ENCODE measurements around the gene OFD1. TPM values are rescaled to one million over a fixed set of nuclear protein-coding genes. Genes with fewer than 3 reads are reported as not detected.

Gene OFD1
- total and polyA plus RNA-seq, 7 donors, result 3.3 to 9.5 (median 8.2) TPM

- no peaks in the 10 kb centered on the region for H3K4me1 ChIP-seq
- intact Hi-C loops (cut with DNase I), result no loop called here
- H3K36me3 ChIP-seq (ENCODE audit: insufficient read depth in 1 of 2, low read depth in 1 of 2), result no peaks in the 10 kb centered on the region
- no peak for TF ChIP-seq CTCF (IDR thresholded peaks at IDR 0.05)
- H3K9me3 ChIP-seq, result no peaks in the 10 kb centered on the region
- no peak for DNase-seq
- no peak for ATAC-seq
- H3K4me3 ChIP-seq, result no peak overlapping the region
- H3K27ac ChIP-seq, result no peak overlapping the region
- 67 to 74% (median 73%) methylated on average over 6 of the region's 6 CpGs for WGBS, 3 donors
- no peaks in the 10 kb centered on the region for H3K27me3 ChIP-seq (ENCODE audit: insufficient read depth in 3 of 3, low read length in 2 of 3)
Measured at GRCh38 chrX:13790206-13791131, 55.9 kb downstream of the OFD1 start.

- H3K9me3 ChIP-seq, result no peaks in the 10 kb centered on the region
- no peak for ATAC-seq
- TF ChIP-seq CTCF (IDR thresholded peaks at IDR 0.05), result no peak
- no peak overlapping the region for H3K4me3 ChIP-seq
- no peaks in the 10 kb centered on the region for H3K4me1 ChIP-seq
- H3K36me3 ChIP-seq (ENCODE audit: insufficient read depth in 1 of 2, low read depth in 1 of 2), result no peaks in the 10 kb centered on the region
- no peak overlapping the region for H3K27ac ChIP-seq
- no peak for DNase-seq
- no peaks in the 10 kb centered on the region for H3K27me3 ChIP-seq (ENCODE audit: insufficient read depth in 3 of 3, low read length in 2 of 3)
- intact Hi-C loops (cut with DNase I), result no loop called here
- 75 to 100% (median 82%) methylated on average over 2 of the region's 2 CpGs for WGBS, 3 donors
Measured at GRCh38 chrX:13791145-13791544, 56.6 kb downstream of the OFD1 start.

- ATAC-seq (no peak), DNase-seq (no peak)
- H3K27ac ChIP-seq, result no peak overlapping the region
- intact Hi-C loops (cut with DNase I), result no loop called here
- H3K36me3 ChIP-seq (ENCODE audit: insufficient read depth in 1 of 2, low read depth in 1 of 2), result no peaks in the 10 kb centered on the region
- no peaks in the 10 kb centered on the region for H3K4me1 ChIP-seq
- 11 to 16% (median 13%) methylated on average over 2 of the region's 2 CpGs for WGBS, 3 donors
- no peak overlapping the region for H3K4me3 ChIP-seq
- no peaks in the 10 kb centered on the region for H3K27me3 ChIP-seq (ENCODE audit: insufficient read depth in 3 of 3, low read length in 2 of 3)
- no peak for TF ChIP-seq CTCF (IDR thresholded peaks at IDR 0.05)
- H3K9me3 ChIP-seq, result no peaks in the 10 kb centered on the region
Measured at GRCh38 chrX:13791559-13791958, 57.0 kb downstream of the OFD1 start.

- ATAC-seq, result no peak
Measured at GRCh38 chrX:13793897-13794296, 59.3 kb downstream of the OFD1 start.

More at GRCh38 chrX:13793897-13794296, 59.3 kb downstream of the OFD1 start:
- Histone ChIP-seq H3K27ac (no peak overlapping the region), H3K9me3 (no peaks in the 10 kb centered on the region), H3K27me3 (ENCODE audit: insufficient read depth in 3 of 3, low read length in 2 of 3) (peaks cover 0 to 6% (median 0%) of the 10 kb centered on the region in 3 donors), H3K36me3 (ENCODE audit: insufficient read depth in 1 of 2, low read depth in 1 of 2) (no peaks in the 10 kb centered on the region), H3K4me1 (no peaks in the 10 kb centered on the region), H3K4me3 (no peak overlapping the region)
- 80 to 92% (median 82%) methylated on average over 2 of the region's 2 CpGs for WGBS, 3 donors
- no peak for DNase-seq
- intact Hi-C loops (cut with DNase I), result no loop called here
- TF ChIP-seq CTCF (IDR thresholded peaks at IDR 0.05), result no peak
